Ecto neural progenitor cell (in vitro differentiated cells): ENCODE measurements around the gene GRIK4.

Source experiments
- DNase-seq: peaks from one replicate; pipeline ENCODE4 v3.0.0-alpha.2; 2018; ENCODE audit warnings: low spot score

The GRIK4 gene

GRCh38 chr11:120668537-120668936, 157.0 kb downstream of the GRIK4 start:
- no peak for DNase-seq

DNA sequence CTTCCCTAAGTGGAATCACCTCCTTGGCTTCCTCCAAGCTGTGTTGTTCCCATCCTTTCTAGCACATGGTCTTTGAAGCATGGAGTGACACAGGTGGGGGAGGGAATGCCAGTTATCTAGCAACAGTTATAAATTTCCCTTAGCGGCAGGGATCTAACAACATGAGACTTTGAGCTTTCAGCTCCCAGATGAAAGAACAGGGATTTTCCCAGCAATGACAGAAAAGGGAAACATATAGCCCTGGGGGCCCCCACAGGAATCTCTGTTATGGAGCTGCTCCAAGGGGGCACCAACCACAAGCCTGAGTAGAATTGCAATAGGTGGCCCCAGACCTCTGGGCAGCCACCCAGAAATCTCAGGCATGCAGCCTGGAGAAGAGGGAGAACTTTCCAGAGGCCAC, 163.0 kb downstream of the GRIK4 start:
- no peak for DNase-seq

GRCh38 chr11:120675171-120675570, 163.6 kb downstream of the GRIK4 start:
- DNase-seq, result no peak

- no peak for DNase-seq
Observed at GRCh38 chr11:120676991-120677390, 165.4 kb downstream of the GRIK4 start.

- DNase-seq, result no peak
Observed at GRCh38 chr11:120680322-120680721, 168.8 kb downstream of the GRIK4 start.

DNA sequence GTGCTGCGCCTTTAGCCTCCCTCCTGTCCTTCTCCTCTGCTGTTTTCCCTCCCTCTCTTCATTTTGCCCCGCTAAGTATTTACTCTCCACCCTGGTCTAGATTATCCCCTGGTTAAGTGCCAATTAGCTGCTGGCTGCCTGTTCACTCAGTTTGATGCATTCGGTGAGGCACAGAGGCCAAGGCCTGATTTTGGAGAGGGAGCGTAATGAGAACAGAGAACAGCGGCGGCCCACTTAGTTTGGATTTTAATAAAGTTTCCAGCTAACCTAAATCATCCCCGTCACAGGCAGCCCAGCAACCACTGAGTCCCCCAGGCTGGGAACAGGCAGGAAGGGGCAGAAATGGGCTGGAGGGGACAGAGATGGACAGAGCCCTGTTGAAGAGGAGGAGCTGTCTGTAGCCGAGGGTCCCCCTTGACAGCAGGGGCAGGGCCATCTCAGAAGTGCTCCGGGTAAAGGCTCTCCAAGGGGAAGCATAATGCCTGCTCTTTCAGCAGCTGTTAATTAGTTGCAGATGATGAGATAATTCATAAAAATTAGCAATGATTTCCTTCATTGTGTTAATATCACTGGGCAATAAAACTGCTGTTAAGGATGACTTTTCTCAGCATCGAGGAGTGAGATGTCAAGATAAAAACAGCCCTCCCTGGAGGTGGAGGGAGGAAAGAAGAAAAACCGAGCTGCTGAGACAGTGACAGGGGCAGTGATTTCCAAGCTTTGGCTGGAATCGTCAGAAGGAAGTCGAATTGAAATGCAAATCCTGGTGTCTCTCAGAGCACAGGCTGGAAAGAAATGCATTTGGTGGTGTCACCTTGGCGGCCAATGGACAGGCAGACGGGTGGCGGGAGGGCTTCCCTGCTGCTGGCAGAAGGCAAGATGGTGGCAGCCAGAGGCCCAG, 170.1 kb downstream of the GRIK4 start:
- no peak for DNase-seq

GRCh38 chr11:120682332-120682649, 170.7 kb downstream of the GRIK4 start:
- DNase-seq, result no peak

- no peak for DNase-seq
Observed at GRCh38 chr11:120682866-120683265, 171.3 kb downstream of the GRIK4 start.

DNA sequence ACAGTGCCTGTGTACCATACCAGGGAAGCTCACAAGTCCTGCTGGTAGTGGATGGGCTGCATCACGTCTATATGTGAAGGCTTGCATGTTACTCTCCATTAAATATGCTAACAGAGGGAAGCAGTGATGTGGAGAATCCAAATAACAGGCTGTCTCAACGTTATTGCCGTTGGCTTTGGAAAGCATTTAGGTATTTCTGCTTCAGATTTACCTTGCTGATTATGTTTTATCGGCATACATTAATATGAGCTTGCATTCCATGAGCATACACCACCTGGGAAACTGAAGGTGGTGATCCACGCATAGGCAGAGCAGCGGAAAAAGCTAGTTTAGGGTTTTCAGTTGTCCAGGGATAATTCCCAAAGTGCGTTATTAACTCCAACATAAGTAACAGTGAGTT, 175.0 kb downstream of the GRIK4 start:
- no peak for DNase-seq

GRCh38 chr11:120688163-120688562, 176.6 kb downstream of the GRIK4 start:
- DNase-seq, result no peak

DNA sequence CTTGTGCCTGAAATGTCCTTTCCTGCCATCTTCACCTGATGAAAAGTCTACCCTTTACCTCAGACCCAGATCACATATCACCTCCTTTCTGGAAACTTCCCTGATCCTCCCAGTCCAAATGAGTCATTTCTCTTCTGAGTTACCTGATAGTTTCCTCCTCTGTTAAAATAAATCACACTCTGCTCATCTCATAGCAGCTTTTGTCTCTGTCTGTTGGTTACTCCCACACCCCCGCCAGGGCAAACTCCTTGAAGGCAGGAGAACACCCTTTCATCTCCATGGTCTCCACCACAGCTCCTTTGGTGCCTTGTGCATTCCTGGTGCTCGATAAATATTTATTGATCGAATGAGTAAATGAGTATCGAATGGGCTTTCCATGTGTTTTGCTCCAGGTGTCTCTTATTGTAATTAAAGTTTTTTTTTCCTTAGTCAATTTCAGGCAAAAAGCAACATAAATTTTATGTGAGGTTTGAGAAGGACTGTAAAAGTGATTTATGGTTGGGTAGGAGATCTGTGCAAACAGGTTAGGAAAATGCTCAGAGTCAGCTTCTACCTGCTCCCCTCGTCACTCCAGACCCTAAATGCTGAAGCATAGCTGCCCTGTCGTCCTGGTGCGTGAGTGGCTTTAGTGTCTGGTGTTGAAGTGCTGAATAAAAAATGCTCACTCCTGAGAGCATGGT, 178.2 kb downstream of the GRIK4 start:
- DNase-seq, result no peak

- DNase-seq, result no peak
Observed at GRCh38 chr11:120690406-120690805, 178.9 kb downstream of the GRIK4 start.

DNA sequence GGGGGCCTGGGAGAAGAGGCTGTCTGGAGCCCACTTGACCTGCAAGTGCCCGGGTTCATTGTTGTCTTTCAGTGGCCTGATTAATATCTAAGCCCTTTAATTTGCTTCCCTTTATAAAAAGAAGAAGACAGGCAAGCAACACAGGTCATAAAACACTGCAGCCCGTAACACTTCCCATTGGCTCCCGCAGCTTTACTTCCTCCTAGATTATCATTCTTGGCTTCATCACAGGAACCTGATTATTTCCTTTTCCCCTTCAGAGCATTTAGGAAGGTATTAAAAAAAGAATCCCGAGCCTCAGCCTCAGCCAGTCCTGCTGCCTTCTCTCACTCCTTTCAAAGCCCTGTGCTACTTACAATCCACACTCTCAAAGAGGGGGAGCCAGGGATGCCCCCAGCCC, 183.2 kb downstream of the GRIK4 start:
- no peak for DNase-seq

DNA sequence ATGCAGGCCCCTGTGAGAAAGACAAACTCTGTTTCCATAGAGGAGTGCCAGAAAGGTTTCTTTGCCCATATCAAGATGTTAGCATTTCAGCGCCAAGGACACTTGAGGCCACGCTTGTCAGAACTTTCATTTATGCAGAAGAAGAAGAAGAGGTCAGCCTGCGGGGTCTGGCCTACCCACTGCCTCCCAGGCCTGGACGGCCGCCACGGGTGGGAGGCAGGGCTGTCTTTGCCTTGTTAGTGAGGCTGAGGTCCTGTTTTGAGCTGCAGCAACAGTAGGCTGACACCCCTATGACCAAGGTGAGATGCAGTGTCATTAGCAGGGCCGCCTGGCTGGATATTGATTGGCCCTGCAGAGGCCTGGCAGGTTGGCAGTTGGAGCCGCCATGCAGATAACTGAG, 183.9 kb downstream of the GRIK4 start:
- DNase-seq, result no peak

GRCh38 chr11:120695939-120696338, 184.4 kb downstream of the GRIK4 start:
- no peak for DNase-seq

DNA sequence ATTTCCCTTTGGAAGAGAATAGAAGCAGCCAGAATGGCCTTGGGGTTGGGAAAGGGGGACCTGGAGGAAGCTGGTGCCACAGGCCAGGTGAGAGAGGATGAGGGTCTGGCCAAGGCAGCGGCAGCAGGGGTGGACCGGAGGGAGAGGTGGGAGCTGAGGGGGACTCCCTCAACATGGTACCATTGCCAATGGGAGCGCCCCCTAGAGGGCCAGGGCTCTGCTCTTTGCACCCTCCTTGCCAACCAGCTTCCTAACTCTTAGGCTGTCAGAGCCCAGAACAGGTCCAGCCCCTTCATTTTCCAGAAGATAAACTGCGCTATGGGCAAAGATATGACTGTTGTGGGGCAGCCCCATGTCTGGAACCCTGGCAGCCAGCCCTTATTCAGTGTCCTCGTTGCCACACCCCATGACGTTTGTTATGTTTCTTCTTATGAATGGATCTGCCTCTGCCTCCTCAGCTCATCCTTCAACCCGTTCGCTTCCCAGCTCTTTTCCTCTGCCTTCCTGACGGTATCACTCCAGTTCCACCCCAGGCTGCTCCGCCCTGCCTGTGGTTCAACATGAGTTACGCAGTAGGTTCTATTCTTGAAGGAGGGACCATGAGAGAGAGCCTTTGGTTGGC, 185.2 kb downstream of the GRIK4 start:
- no peak for DNase-seq

- DNase-seq, result no peak
Observed at GRCh38 chr11:120698918-120699317, 187.4 kb downstream of the GRIK4 start.

GRCh38 chr11:120702656-120703055, 191.1 kb downstream of the GRIK4 start:
- no peak for DNase-seq

- no peak for DNase-seq
Observed at GRCh38 chr11:120703358-120704152, 192.0 kb downstream of the GRIK4 start.

DNA sequence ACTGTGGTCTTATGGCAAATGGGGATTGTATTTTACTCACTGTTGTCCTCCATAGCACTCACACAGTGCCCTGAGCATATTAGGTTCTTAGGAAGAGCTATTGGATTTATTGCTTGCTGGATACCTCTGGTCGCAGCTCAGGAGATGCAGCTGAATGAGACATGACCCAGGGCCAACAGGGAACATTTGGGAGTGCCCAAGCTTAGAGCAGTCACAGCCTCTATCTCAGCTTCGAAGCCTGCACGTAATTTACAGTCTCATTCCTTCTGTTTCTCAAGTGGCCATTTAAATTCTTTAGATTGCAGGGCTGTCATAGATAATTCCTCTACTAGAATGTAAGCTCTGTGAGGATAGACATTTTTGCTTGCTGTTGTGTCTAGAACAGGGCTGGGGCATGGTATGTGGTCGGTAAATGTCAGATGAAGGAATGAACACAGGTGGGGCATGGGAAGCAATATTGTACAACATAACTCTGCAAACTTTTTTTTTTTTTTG, 192.8 kb downstream of the GRIK4 start:
- DNase-seq, result no peak

GRCh38 chr11:120706257-120706656, 194.7 kb downstream of the GRIK4 start:
- DNase-seq, result no peak

- DNase-seq, result no peak
Observed at GRCh38 chr11:120707098-120707497, 195.6 kb downstream of the GRIK4 start.
